Measurements from ENCODE around the gene RHBDD3.

RHBDD3 gene

GRCh38 chr22:29288837-29289236 lies 21.1 kb upstream of the RHBDD3 start:
- Histone ChIP-seq H3K9me3 (ENCODE audit: control insufficient read depth, low read length) (no peaks in the 10 kb centered on the region), H3K4me1 (ENCODE audit: control insufficient read depth, insufficient read depth, low read length) (no peaks in the 10 kb centered on the region), H3K4me3 (ENCODE audit: insufficient read depth, low read depth, low read length) (no peak overlapping the region), H3K27me3 (ENCODE audit: control insufficient read depth, insufficient read depth, low read length, poor library complexity, severe bottlenecking) (no peaks in the 10 kb centered on the region), H3K27ac (ENCODE audit: insufficient read depth, low read depth, low read length, poor library complexity, severe bottlenecking) (no peak overlapping the region), H3K36me3 (ENCODE audit: control insufficient read depth, insufficient read depth, low read length) (peaks cover 94% of the 10 kb centered on the region)
- WGBS, 2 experiments: 98 to 100% methylated on average over 2 of the region's 2 CpGs

DNA sequence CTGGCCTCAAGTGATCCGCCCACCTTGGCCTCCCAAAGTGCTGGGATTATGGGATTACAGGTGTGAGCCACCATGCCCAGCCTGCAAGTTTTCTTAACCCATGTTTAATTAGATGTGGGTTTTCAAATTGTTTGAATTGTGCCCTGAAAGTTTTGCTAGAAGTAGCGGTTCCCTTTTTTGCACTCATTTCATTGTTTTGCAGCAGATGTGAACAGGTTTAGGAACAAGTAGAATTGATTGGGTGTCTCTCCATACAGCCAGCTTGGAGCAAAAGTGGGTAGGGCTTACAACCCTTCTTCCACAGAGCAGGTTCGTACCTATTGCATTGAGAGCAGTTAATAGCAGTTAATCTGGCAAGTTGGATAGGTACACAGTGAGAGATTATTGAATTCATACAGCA lies 16.4 kb upstream of the RHBDD3 start:
- H3K27me3 ChIP-seq (ENCODE audit: control insufficient read depth, insufficient read depth, low read length, poor library complexity, severe bottlenecking): no peaks in the 10 kb centered on the region
- WGBS, 2 experiments: 94 to 96% methylated on average over 3 of the region's 3 CpGs
- no peaks in the 10 kb centered on the region for H3K4me1 ChIP-seq (ENCODE audit: control insufficient read depth, insufficient read depth, low read length)
- no peak overlapping the region for H3K27ac ChIP-seq (ENCODE audit: insufficient read depth, low read depth, low read length, poor library complexity, severe bottlenecking)
- no peak overlapping the region for H3K4me3 ChIP-seq (ENCODE audit: insufficient read depth, low read depth, low read length)
- H3K36me3 ChIP-seq (ENCODE audit: control insufficient read depth, insufficient read depth, low read length): peaks cover 78% of the 10 kb centered on the region
- no peaks in the 10 kb centered on the region for H3K9me3 ChIP-seq (ENCODE audit: control insufficient read depth, low read length)

GRCh38 chr22:29277927-29278326 lies 10.1 kb upstream of the RHBDD3 start:
- Histone ChIP-seq H3K27me3 (ENCODE audit: control insufficient read depth, insufficient read depth, low read length, poor library complexity, severe bottlenecking) (no peaks in the 10 kb centered on the region), H3K36me3 (ENCODE audit: control insufficient read depth, insufficient read depth, low read length) (peaks cover 73% of the 10 kb centered on the region)
- WGBS, 2 experiments: 100% methylated on average over 1 of the region's 1 CpG

DNA sequence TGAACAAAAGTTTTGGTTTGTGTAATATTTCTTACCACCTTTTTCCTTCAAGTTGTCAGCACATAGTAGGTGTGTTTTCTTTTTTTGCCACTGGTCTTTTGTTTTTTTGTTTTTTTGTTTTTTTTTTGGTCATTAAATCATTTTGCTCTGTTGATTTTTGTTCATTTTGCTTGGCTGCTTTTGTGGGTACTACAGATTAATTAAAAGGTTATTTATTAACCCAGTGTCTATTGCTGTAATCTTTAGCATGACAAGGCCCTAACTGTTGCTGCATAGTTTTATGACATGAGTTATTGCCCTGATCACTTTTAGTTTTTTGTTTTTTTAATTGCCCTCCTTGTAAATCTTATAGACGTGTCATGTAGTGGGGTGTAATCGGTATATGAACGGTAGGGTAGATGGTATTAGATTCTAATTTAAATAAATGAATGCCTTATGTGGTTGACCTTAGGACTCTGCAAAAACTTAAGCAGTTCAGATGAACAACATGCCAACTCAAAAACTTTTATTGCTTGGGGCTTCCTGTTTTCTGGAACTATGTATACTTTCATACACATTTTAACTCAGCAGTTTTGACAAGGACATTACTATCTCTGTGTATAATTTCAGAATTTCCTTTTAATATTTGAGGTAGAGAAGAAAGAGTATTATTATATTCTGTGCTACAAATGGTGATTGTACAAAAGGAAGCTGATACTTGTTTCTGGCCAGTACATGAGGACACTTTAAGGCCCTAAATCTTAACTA lies 8.2 kb upstream of the RHBDD3 start:
- no peak overlapping the region for H3K4me3 ChIP-seq (ENCODE audit: insufficient read depth, low read depth, low read length)
- peaks cover 11% of the 10 kb centered on the region for H3K4me1 ChIP-seq (ENCODE audit: control insufficient read depth, insufficient read depth, low read length)
- no peak overlapping the region for H3K27ac ChIP-seq (ENCODE audit: insufficient read depth, low read depth, low read length, poor library complexity, severe bottlenecking)
- H3K9me3 ChIP-seq (ENCODE audit: control insufficient read depth, low read length): no peaks in the 10 kb centered on the region
- peaks cover 67% of the 10 kb centered on the region for H3K36me3 ChIP-seq (ENCODE audit: control insufficient read depth, insufficient read depth, low read length)
- WGBS, 2 experiments: 90 to 97% methylated on average over 3 of the region's 3 CpGs
- no peaks in the 10 kb centered on the region for H3K27me3 ChIP-seq (ENCODE audit: control insufficient read depth, insufficient read depth, low read length, poor library complexity, severe bottlenecking)

More at GRCh38 chr22:29277927-29278326, 10.1 kb upstream of the RHBDD3 start:
- Histone ChIP-seq H3K4me1 (ENCODE audit: control insufficient read depth, insufficient read depth, low read length) (no peaks in the 10 kb centered on the region), H3K27ac (ENCODE audit: insufficient read depth, low read depth, low read length, poor library complexity, severe bottlenecking) (no peak overlapping the region), H3K9me3 (ENCODE audit: control insufficient read depth, low read length) (no peaks in the 10 kb centered on the region), H3K4me3 (ENCODE audit: insufficient read depth, low read depth, low read length) (no peak overlapping the region)

DNA sequence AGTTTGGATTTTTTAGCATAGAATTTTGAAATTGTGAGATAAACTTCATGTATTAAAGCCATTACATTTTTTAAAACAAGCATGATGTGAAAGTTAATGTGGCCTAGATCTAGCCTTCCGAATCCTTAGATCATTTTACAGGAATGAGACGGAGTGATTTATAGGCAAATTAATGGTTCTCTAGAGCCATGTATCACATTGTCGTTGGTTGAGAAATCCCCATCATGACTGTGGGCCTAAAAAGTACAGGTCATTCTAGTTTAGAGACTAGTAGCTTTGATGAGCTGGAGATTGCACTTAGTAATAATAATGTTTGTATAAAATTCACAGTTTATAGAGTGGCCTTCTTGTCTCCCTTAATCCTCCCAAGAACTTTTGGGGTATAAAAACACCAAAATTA lies 7.4 kb upstream of the RHBDD3 start:
- Histone ChIP-seq H3K4me3 (ENCODE audit: insufficient read depth, low read depth, low read length) (no peak overlapping the region), H3K9me3 (ENCODE audit: control insufficient read depth, low read length) (no peaks in the 10 kb centered on the region), H3K36me3 (ENCODE audit: control insufficient read depth, insufficient read depth, low read length) (peaks cover 67% of the 10 kb centered on the region), H3K4me1 (ENCODE audit: control insufficient read depth, insufficient read depth, low read length) (peaks cover 18% of the 10 kb centered on the region), H3K27me3 (ENCODE audit: control insufficient read depth, insufficient read depth, low read length, poor library complexity, severe bottlenecking) (no peaks in the 10 kb centered on the region), H3K27ac (ENCODE audit: insufficient read depth, low read depth, low read length, poor library complexity, severe bottlenecking) (no peak overlapping the region)
- 96 to 99% methylated on average over 3 of the region's 3 CpGs for WGBS, 2 experiments

- WGBS, 2 experiments: 97% methylated on average over 2 of the region's 2 CpGs
- H3K36me3 ChIP-seq (ENCODE audit: control insufficient read depth, insufficient read depth, low read length): peaks cover 41% of the 10 kb centered on the region
Observed at GRCh38 chr22:29272624-29273023, 4.8 kb upstream of the RHBDD3 start.

DNA sequence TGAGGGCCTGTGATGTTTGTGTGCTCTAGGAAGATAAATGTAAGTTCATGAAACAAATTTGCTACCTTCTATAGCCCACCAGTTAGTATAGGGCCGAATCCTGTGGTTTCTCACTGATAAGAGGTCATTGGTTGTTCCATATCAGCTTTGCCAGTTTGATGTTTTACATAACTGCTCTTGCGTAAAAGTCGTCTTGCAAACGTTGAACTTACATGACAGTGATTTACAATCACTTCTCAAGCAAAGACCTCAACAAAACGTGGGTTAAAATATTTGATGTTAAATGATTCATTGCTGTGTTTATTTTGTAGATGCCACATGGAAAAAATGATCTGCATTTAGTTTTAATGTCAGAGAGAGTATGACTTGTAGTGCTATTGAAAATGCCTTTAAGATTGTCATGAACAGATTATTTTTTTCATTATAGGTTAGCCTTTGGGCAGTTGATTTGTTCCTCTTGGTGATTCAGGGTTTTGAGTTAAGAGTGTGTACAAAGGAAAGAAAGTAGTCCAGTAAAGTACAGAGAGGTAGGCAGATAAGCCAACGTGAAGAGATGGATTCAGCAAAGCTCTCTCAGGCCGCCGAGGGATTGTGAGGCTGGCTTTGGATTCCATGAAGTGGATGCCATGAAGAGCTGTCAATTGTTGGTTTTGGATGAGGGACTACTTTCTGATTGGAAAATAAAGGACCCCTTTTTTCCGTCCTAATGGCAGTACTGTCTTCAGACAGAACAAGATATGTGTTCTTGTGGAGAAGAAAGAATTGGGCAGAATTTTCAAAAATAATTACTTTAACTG lies 2.9 kb upstream of the RHBDD3 start:
- Histone ChIP-seq H3K36me3 (ENCODE audit: control insufficient read depth, insufficient read depth, low read length) (peaks cover 27% of the 10 kb centered on the region), H3K4me3 (ENCODE audit: insufficient read depth, low read depth, low read length) (peak overlapping the region; percentile 96), H3K4me1 (ENCODE audit: control insufficient read depth, insufficient read depth, low read length) (peaks cover 31% of the 10 kb centered on the region), H3K27me3 (ENCODE audit: control insufficient read depth, insufficient read depth, low read length, poor library complexity, severe bottlenecking) (no peaks in the 10 kb centered on the region), H3K27ac (ENCODE audit: insufficient read depth, low read depth, low read length, poor library complexity, severe bottlenecking) (no peak overlapping the region), H3K9me3 (ENCODE audit: control insufficient read depth, low read length) (no peaks in the 10 kb centered on the region)
- 66 to 68% methylated on average over 9 of the region's 9 CpGs for WGBS, 2 experiments

More at GRCh38 chr22:29272624-29273023, 4.8 kb upstream of the RHBDD3 start:
- H3K9me3 ChIP-seq (ENCODE audit: control insufficient read depth, low read length): no peaks in the 10 kb centered on the region
- no peak overlapping the region for H3K27ac ChIP-seq (ENCODE audit: insufficient read depth, low read depth, low read length, poor library complexity, severe bottlenecking)
- H3K4me1 ChIP-seq (ENCODE audit: control insufficient read depth, insufficient read depth, low read length): peaks cover 23% of the 10 kb centered on the region
- no peaks in the 10 kb centered on the region for H3K27me3 ChIP-seq (ENCODE audit: control insufficient read depth, insufficient read depth, low read length, poor library complexity, severe bottlenecking)
- H3K4me3 ChIP-seq (ENCODE audit: insufficient read depth, low read depth, low read length): no peak overlapping the region

GRCh38 chr22:29269731-29270474 lies 2.1 kb upstream of the RHBDD3 start:
- Histone ChIP-seq H3K4me3 (ENCODE audit: insufficient read depth, low read depth, low read length) (peak overlapping the region; percentile 96), H3K27ac (ENCODE audit: insufficient read depth, low read depth, low read length, poor library complexity, severe bottlenecking) (no peak overlapping the region), H3K9me3 (ENCODE audit: control insufficient read depth, low read length) (no peaks in the 10 kb centered on the region), H3K27me3 (ENCODE audit: control insufficient read depth, insufficient read depth, low read length, poor library complexity, severe bottlenecking) (no peaks in the 10 kb centered on the region), H3K4me1 (ENCODE audit: control insufficient read depth, insufficient read depth, low read length) (peaks cover 31% of the 10 kb centered on the region), H3K36me3 (ENCODE audit: control insufficient read depth, insufficient read depth, low read length) (peaks cover 27% of the 10 kb centered on the region)
- WGBS, 2 experiments: 41 to 47% methylated on average over 13 of the region's 13 CpGs

DNA sequence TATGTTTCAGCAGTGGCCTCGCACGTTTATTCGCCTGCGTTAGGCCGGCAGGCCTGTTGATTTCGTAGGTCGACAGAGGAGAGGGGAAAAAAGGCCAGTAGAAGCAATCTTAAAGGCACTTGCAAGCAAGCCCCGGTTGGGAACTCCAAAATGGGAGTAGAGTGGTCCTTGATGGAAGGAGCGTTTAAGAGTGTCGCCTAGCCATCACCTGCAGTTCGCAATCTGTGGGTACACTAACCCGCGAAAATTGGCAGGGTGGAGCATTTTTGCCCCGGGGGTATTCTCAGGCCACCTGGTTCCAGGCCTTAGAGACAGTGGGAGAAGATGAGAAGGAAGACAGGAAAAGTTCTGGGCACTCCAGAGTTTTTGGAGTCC lies 1.4 kb upstream of the RHBDD3 start:
- peaks cover 31% of the 10 kb centered on the region for H3K4me1 ChIP-seq (ENCODE audit: control insufficient read depth, insufficient read depth, low read length)
- no peaks in the 10 kb centered on the region for H3K27me3 ChIP-seq (ENCODE audit: control insufficient read depth, insufficient read depth, low read length, poor library complexity, severe bottlenecking)
- peak overlapping the region; percentile 96 for H3K4me3 ChIP-seq (ENCODE audit: insufficient read depth, low read depth, low read length)
- peaks cover 21% of the 10 kb centered on the region for H3K36me3 ChIP-seq (ENCODE audit: control insufficient read depth, insufficient read depth, low read length)
- H3K9me3 ChIP-seq (ENCODE audit: control insufficient read depth, low read length): no peaks in the 10 kb centered on the region
- peak overlapping the region; percentile 98 for H3K27ac ChIP-seq (ENCODE audit: insufficient read depth, low read depth, low read length, poor library complexity, severe bottlenecking)
- 1 to 2% methylated on average over 14 of the region's 14 CpGs for WGBS, 2 experiments

Data from ectodermal cell (in vitro differentiated cells).